ENCODE data around the gene ADGRD1.
A peak's percentile ranks its signal among the peaks of the same experiment; 100 is the strongest.

The ADGRD1 gene

DNA sequence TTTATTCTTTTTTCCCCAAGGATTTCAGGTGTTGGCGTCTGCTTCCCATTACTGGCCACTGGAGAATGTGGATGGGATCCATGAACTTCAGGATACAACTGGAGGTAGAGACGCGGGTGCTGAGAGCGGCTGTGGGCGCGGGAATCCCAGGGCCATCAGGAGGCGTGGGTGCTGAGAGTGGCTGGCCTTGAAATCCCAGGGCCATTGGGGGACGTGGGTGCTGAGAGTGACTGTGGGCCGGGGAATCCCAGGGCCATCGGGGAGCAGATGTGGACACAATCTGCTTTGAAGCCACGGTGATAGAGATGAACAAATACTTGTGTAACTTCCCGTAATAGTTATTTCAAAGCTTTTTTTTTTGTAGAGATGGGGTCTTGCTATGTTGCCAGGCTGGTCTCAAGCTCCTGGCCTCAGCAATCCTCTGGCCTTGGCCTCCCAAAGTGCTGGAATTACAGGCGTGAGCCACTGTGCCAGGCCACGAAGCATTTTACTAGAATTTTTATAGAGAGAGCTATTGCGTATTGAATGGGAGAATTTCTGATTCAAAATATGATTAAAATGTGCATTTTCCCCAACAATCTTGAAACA is 12.8 kb downstream of the ADGRD1 start:
- DNase-seq (ENCODE audit: low spot score), result no peak

DNA sequence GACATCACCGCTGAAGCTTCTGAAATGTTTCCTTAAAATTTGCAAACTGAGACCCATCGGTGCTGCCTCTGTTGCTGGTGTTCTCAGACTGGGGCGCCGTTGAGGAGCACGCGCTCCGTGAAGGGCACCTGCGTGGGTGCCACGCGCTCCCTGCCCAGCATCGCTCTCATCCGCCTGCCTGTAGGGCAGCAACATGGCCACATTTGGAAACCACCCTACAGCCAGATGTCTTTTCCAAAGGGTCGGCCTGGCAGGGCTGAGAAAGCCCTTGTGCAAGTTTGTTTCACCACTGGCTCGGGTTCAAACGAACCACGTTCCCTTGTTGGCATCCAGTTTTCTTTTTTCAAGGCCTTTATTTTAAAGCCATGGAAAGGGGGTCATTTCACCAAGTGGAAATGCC is 13.9 kb downstream of the ADGRD1 start:
- DNase-seq (ENCODE audit: low spot score), result no peak

DNA sequence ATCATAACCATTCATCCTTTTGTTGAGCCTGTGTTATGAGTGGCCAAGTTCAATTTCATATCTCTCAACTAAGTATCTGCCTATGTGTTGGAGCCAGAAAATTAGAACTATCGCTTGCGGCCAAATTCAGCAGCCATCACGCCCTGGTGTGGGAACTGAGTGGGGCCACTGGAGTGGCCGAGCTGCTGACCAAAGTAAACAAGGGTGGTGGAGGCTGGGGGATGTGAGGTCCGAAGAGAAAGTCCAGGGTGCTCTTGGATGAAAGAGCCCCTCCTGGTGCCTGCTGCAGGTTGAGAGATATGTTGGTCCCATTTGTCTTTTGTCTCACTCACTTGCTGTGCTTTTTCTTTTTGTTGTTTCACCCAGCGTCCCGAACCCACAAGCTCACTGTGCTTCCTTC is 14.9 kb downstream of the ADGRD1 start:
- DNase-seq (ENCODE audit: low spot score), result no peak

DNA sequence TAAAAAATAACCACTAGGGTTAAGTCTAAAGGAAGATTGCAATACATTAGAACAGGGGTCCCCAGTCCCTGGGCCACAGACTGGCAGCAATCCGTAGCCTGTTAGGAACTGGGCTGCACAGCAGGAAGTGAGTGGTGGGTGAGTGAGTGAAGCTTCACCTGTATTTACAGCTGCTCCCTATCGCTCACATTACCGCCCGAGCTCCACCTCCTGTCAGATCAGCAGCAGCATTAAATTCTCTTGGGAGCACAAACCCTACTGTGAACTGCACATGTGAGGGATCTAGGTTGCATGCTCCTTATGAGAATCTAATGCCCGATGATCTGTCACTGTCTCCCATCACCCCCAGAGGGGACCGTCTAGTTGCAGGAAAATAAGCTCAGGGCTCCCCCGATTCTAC is 15.5 kb downstream of the ADGRD1 start:
- DNase-seq (ENCODE audit: low spot score), result no peak

DNA sequence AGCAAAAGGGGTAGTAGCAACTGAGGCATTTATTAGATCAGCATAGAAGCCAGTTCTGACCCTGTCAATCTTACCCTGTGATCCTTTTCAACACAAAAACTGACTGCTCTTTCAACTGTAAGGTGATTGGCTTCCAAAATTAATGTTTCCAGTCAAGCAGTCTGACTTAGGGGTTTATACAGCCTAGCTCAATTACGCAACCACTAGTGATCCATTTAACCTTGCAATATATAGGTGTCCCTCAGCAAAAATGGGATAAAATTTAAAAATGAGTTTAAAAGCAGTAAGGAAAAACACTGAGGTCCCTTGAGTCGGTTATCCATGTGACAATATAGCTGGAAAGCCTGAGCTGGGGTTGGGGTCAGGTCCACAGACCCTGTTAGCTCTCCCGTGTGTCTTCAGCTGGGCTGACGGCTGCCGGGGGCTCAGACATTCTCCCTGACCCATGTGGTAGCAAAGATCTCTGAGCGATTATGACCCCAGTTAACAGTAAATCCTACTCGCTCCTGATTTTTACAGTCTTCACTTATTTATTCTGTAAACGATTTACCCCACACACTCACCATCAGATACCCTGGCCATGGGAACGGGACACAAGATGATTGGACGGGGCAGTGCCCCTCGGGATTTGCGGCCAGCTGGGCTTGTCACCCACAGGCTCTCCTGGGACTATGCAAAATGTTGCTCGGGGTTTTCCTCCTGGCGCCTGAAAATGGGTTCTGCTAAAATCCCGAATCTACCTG is 16.6 kb downstream of the ADGRD1 start:
- DNase-seq (ENCODE audit: low spot score), result peak; percentile 42

DNA sequence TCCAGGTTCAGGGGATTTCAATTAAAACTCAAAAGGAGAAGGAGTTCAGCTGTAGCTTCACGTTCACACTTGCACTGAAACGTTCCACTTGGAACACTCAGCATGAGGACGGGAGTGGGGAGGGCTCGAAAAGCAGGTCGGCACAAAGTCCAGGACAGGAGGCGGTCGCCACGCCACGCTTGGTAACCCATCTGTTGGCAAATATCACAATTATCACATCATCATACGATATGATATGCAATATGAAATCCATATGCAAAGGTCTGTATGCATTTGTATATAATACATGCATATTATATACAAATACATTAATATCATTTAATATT is 17.2 kb downstream of the ADGRD1 start:
- DNase-seq (ENCODE audit: low spot score), result no peak

DNA sequence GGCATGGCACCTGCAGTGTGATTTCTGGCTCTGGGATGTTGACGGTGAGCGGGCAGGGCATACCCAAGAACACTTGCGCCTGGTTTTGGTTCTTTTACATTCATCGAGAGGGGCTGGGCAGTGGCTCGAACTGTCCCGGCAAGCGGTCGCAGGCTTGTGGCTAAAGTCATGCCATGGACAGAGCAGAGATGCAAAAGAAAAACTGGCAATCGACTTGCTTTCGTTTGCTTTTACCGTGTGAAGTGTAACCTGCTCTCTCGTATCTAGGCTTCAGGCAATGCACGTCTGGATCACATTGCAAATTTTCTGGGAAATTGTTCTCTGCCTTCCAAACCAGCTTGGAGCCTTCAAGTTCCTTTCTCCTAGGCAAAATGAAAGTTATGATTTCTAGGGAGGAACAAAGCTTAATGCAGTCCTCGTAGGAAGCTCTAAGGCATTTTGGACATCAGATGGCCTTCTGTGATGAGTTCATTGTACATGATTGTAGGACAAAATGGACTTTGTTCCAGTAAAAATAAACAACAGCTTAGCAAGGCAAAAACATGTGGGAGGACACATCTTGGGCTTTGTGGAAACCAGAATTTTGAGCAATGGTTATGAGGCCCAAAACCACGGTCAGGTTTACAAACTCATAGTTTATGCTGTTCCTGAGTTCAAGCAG is 18.3 kb downstream of the ADGRD1 start:
- DNase-seq (ENCODE audit: low spot score), result peak; percentile 20

DNA sequence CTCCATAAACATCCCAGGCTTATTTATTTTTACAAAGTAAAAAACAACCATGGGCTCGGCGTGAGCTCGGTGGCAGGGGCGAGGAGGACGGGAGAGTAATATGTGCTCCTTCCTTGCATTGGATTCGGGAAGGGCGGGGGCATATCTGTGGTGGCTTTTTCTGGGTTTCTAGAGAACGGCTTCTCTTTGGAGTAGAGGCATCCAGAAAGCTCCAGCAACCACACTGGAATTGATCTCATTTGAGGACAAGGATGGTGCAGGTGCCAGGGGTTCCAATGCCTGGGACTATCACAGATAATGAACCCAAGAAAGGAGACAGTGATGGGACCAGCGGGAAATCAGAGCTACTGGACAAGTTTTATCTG is 18.9 kb downstream of the ADGRD1 start:
- no peak for DNase-seq (ENCODE audit: low spot score)

DNA sequence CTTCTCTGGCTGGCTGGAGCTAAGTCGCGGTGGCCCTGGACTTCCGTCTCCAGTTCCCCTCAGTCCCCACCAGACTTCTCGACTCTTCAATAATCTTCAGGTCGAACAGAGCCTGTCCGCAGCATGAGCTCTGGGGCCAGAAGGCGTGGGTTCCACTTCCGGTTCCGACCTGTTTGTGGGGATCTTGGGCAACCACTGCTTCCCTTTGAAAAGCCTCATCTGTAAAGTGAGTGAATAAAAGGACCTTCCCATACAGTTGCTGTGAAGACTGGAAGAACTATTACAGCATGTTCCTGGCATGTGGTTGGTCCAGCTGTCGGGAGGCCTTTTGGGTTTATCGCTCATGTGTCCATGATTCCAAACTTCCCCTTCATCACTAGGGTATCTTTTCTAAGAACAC is 19.4 kb downstream of the ADGRD1 start:
- no peak for DNase-seq (ENCODE audit: low spot score)

DNA sequence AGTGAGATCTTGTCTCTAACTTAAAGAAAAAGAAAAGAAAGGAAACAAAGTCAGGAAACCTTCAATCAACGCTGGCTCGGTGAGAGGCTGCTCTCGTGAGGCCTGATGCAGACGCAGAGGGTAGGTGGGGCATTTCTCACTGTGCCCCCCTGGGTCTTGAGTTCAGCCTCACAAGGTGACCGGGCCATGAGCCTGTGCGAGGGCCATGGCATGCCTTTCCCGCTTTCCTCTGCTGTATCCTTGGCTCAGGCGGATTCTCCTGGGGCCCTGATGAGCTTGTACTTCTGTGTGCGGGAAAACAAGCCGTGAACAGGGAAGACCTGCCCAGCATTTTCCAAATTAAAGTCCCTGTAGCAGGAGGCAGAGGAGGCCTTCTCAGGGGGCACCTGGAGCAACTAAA is 20.2 kb downstream of the ADGRD1 start:
- no peak for DNase-seq (ENCODE audit: low spot score)

DNA sequence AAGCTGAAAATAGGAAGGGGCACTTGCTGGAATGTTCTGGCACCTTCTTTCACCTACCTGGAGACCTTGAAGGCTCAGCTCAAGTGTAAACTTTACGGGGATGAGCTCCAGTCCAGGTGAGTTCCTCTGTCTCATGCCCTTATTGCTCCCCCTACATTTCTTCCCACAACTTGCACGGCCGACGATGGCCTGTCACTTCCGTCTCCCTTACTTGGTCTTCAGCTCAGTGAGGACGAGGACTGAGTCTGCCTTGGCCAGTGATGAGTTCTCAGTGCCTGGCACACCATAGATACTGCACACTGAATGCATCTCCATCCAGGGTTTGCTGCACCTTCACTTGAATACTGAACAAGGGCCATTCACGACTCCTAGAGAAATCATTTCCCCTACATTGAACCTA is 21.4 kb downstream of the ADGRD1 start:
- no peak for DNase-seq (ENCODE audit: low spot score)

DNA sequence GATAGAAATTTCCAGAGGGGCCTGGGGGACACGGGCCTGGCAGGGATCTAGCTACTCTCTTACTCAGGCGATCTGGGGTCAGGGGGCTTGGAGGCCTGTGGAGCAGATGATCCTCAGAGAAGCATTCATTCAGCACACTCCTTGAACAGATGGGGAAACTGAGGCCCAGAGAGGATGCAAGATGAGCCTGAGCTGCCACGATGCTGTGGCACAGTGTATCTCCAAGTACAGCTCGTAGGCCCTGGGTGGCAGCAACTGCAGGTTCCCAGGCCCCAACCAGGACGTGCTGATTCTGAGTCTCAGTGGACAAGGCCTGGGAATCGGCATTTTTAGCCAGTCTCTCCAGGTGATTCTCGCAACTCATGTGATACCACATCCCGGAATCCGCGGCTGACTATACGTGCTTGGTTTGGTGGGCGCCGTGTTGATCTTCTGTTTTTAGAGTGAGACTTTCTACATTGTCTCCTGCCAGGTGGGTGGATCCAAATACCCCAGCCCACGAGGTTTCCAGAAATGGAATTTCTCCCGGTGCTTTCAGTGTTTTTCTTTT is 22.5 kb downstream of the ADGRD1 start:
- no peak for DNase-seq (ENCODE audit: low spot score)

DNA sequence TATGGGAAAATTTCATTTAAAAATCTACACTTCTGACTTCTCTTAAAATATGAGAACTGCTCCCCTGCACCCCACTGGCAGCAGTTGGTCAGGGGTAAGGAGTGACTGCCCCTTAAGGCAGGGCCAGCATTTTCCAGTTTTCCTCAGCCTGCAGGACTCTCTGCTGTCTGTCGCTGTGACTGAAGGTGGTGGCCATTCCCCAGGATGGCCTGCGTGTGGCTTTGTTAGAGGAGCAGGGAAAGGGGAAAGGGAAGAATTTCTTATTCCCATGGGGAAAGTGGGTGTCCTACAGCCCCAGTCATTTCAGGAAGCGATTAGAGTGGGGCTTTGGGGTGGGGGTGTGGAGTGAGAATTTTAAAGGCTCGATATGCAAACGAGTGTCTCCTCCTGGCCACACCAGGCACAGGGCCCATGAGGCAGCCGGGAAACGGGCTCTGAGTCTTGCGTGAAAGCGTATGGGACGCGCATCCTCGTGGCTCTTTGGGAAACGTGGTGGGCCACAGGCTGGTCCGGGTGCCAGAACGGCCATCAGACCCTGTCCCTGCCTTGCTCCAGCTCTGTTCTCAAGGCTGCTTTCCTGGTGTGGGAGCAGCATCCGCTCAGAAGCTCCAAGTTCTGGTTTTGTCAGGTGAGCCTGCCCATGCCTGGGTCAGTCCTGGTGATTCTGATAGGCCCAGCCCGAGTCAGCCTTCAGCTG is 23.5 kb downstream of the ADGRD1 start:
- DNase-seq (ENCODE audit: low spot score), result no peak

DNA sequence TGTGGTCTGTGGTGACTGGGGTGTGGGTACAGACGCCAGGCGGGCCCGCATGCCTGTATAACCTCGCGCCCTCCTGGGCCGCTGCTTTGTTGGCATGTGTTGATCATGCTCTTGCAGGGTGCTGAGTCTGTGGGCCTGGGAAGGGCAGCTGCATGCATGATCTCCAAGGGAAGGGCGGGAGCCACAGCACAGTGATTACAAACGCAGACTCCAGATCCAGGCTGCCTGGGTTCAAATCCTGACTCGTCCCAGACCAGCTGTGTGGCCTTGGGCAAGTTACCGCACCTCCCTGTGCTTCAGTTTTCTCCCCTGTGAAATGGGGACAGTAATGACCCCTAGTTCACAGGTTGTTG is 24.0 kb downstream of the ADGRD1 start:
- DNase-seq (ENCODE audit: low spot score), result no peak

DNA sequence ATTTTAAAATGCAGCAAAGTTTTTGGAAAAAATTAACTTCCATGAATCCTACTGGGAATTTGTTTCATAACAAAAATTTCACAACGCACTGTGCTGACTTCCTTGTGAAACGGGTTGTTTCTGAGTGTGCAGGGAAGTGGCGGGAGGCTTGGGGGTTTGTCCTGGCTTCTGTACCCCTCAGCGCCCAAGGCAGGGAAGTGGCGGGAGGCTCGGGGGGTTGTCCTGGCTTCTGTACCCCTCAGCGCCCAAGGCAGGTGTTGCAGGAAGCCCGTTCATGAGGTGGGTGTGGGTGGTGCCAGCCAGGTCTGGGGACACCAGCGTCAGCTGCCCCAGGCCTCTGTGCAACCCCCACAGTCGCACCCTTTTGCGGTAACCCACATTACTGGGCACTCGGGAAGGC is 25.1 kb downstream of the ADGRD1 start:
- DNase-seq (ENCODE audit: low spot score), result no peak

DNA sequence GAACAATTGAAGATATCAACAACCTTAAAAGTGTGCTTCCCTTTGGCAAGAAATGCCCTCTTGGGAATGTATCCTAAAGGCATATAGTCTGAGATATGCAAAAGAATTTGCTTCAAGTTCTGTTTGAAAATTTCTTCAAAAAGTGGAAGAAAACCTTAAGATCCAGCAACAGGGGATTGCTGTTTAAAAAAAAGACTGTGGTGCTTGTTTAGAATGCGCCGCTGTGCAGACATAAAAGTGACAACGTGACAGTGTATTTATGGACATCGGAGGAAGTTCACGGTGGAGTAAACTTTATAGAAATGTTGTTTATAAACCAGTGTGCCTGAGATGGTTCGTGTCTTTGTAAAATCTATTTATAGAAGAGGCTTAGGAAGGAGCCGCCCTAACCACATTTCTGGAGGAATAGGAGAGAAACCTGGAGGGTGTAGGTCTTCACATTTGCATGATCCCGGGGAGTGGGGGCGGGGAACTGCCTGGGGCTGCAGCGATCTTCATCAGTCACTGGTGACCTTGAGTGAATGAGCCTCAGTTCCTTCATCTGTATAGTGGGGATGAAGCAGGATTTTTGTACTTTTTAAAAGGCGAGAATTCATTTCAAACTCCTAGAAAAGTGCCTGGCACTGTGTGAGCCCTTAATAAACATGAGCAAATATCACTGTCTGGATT is 27.5 kb downstream of the ADGRD1 start:
- no peak for DNase-seq (ENCODE audit: low spot score)

DNA sequence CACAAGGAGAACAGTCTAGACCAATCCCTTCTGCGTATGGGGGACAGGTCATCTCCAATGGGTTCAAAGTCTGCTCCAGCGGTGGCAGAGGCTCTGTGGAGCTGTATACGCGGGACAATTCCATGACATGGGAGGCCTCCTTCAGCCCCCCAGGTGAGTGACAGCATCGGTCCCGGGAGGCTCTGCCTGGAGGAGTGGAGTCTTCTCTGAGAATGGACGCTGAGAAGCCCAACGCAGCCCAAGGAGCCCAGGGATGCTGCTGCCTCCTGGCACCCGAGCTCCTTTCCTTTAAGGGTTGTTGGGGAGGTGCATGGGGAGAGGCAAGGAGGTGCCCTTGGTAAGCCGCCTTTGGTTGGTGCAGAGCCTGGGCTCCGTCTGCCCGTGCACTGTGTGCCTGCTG is 28.2 kb downstream of the ADGRD1 start:
- DNase-seq (ENCODE audit: low spot score), result no peak

DNA sequence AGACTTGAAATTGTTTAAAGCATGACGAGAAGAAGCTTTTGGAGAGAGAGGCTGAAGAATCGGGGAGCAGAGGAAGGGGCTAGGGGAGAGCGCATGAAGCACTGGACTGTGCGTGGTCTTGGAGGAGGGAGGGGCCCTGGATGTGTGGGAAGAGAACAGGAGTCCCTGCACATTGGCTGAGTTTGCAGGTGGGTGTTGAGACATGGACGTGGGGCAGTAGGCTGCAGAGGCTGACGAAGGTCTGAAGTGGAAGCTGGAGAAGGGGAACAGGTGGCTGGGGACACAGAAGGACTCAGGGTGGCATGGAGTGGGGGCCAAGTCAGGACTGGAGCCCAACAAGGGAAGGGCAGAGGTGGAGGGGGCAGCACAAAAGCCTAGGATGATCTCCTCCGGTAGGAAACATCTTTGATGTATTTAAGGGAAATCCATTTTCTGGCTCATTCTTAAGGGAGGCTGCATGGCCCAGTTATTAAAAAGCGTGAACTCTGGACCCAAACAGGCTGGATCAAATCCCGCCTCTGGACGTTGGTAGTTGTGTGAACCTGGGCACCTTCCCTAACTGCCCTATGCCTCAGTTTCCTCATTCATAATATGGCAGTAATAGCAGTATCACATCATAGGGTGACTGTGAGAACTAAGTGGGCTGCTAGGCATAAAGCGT is 29.0 kb downstream of the ADGRD1 start:
- DNase-seq (ENCODE audit: low spot score), result no peak

DNA sequence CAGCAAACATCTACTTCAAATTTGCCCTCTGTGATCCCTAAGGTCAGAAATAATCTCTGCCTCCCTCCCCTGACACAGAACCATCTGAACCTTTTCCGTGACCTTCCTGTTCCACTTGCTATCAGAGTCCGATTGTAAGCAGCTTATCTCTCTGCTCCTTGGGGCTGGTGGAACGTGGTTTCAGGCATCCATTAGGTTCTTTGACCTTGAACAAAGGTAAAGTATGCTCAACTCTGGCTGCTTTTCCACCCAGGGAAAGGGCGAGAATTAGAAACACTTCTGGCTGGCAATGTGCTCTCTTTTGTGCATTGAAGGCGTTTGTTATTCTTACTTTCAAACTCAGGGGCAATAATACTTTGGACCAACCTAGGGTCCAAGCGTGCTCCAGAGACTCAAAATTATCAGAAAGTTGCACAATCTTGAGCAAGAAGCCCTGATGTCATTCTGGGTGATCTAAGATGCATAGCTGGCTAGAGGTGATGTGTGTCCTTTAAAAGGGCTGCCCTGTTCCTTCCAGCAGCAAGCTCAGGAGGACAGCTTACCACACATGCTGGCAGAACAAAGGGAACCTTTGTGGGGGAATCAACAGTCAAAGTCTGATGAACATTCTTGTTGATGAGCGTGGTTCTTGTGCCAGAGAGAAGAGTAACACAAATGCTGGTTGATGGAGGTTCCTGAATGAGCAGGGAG is 29.8 kb downstream of the ADGRD1 start:
- DNase-seq (ENCODE audit: low spot score), result peak; percentile 17

DNA sequence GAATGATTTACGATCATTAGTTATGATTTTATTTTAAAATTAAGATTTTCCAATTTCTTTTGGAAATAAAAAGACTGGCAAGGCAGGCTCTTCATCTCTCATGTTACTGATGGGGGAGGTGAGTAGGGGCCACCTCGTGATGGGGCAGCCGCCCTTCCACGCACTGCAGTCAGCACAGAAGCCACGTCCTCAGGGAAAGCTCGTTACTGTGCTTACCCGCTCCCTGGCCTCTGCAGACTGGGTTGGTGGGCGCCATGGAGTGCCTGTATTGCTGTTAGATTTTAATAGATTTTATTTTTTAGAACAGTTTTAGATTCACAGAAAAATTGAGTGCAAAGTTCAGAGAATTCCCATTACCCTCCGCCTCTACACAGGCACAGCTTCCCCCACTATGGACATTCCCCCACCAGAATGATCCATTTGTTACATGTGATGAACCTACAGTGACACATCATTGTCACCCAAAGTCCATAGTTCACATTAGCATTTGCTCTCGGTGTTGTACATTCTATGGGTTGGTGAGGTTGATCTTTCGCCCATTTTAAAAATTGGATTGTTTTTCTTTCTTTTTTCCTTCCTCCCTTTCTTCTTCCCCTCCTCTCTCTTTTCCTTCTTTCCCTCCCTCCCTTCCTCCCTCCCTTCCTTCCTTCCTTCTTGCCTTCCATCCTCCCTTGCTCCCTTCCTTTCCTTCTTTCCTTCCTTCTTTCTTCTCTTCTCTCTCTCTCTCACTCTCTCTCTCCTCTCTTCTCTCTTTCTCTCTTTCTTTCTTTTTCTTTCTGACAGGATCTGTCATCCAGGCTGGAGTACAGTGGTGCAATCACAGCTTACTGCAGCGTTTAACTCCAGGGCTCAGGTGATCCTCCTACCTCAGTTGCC is 30.7 kb downstream of the ADGRD1 start:
- no peak for DNase-seq (ENCODE audit: low spot score)

Data from HuH-7 (cell line).